ENCODE measurements around the gene CARD14.
"Not testable (repeated sequence)": the region's sequence is repeated elsewhere in the genome, so short reads cannot be mapped to it uniquely, and the experiment has no call there.

The CARD14 gene

DNA sequence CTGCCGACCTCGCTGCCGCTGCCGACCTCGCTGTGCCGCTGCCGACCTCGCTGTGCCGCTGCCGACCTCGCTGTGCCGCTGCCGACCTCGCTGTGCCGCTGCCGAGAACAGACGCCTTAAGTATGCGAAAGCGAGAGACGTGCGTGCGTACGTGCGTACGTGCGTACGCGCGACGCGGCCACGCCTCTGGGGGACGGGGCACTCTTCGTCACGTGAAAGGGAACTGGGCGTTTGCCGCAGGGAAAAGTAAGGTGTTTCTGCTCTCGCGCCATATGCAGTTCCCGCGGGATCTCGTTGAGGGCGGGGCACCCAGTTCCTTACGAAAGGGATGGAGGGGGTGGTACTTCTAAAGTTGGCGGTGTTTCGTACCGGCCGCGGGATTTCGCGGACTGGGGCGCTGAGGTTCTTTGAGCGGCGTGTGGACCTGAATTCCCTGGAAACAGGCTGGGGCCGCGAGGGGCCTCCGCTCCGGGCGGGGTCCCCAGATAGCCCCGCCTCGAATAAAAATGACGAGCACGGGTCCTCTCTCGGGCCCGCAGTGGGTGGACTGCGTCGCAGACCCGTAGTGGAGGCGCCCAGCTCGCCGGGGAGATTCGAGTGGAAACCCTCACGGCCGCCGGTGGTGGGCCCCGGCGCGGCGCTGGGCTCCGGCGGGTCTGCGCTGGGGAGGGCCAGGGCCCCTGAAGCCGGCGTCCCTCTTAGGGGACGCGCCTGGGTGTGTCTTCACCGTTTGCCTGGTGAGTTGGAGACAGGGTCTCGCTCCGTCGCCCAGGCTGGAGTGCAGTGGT is 22.6 kb upstream of the CARD14 start, which contains the start of gene EIF4A3:
EIF4A3 (minus strand) TSS at position 94 of the 788 bp plus-strand sequence. CDS start 167 bp downstream, outside the sequence.
- peak; percentile 95 for DNase-seq

DNA sequence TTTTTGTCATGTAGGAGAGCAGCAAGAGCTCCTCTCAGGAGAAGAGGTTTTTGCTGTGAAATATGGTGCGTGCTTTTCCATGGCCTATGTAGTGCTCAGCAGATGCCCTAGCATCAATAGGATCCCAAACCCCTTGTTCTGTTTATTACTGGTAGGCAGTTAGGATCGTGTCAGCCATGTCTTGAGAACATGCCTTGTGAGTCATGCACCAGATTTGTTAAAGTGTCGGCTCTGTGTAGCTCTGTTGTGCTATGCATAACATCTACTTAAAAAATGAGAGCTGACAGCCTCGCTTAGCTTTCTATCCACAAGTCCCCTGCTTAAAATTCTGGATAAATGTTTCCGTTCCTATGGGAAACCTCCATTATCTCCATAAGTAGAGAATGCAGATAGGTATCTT is 18.5 kb upstream of the CARD14 start:
- no peak for DNase-seq

GRCh38 chr17:80152081-80152702 is 17.6 kb upstream of the CARD14 start:
- no peak for DNase-seq

- no peak for DNase-seq
Measured at GRCh38 chr17:80153004-80153403, 16.8 kb upstream of the CARD14 start.

GRCh38 chr17:80154166-80154565 is 15.7 kb upstream of the CARD14 start:
- no peak for DNase-seq

DNA sequence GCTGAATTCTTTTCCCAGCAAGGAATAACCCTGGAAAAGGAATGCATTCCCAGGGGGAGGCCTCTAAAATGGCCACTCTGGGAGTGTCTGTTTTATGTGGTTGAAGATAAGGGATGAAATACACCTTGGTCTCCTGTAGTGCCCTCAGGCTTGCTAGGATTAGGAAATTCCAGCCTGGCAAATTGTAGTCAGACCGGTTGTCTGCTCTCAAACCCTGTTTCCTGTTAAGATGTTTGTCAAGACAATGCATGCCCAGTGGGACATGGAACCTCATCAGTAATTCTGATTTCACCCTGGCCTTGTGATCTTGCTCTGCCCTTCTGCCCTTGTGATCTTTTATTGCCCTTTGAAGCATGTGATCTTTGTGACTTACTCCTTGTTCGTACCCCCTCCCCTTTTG is 14.2 kb upstream of the CARD14 start:
- not testable (repeated sequence) for DNase-seq

GRCh38 chr17:80158846-80159245 is 11.0 kb upstream of the CARD14 start:
- DNase-seq, result no peak

GRCh38 chr17:80160536-80160935 is 9.3 kb upstream of the CARD14 start:
- no peak for DNase-seq

GRCh38 chr17:80163336-80163735 is 6.5 kb upstream of the CARD14 start:
- no peak for DNase-seq

DNA sequence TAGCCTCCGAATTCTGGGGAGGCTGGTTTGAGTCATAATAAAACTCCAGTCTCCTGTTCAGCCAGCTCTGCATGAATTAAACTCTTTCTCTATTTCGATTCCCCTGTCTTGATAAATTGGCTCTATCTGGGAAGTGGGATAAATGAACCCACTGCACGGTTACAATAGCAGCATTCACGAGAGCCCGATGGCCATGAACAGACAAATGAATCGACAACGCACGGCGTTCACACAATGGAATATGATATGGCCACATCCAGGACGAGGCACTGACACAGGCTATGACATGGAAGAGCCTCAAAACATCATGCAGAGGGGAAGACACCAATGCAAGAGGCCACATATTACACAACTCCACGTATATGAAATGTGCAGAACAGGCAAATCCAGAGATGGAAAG is 5.6 kb upstream of the CARD14 start:
- no peak for DNase-seq

DNA sequence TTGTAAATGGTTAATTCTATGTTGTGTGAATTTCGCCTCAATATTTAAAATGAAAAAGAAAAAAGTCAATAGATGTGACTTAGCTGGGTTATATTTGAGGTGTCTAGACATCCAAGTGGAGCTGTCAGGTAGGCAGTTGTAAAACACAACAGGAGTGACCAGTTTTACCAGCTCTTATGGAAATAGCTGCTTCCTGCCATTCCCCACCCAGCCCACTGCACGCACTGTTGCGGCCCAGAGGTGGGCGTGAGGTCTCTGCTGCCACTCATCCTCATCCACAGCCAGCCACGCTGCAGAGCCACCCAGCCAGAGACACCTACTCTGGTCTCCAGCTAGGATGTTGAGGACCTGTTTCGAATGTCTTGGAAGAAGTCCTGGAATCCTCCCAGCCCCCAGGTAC is 3.4 kb upstream of the CARD14 start:
- DNase-seq, result no peak

DNA sequence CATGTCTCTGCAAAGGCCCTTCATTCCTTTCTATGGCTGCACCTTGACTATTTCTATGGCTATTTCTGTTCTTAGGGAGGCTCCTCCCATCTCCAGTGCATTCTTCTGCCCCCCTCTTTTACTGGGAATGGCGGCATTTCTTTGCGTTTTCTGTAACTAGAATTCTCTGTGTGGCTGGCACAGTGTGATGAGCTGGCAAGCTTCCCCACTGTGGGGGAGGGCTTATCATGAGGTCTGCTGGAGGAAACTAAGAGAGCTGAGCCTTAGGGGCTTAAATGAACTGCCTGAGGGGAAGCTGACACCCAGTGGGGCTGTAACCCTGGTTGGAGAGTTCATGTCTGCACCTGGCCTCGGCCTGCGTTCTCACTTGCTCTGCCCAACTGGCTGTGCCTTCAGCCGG is 1.5 kb upstream of the CARD14 start:
- no peak for DNase-seq

GRCh38 chr17:80169107-80169506 is 723 bp upstream of the CARD14 start:
- no peak for DNase-seq

- DNase-seq, result no peak
Measured at GRCh38 chr17:80171681-80172080, 1.9 kb downstream of the CARD14 start.

DNA sequence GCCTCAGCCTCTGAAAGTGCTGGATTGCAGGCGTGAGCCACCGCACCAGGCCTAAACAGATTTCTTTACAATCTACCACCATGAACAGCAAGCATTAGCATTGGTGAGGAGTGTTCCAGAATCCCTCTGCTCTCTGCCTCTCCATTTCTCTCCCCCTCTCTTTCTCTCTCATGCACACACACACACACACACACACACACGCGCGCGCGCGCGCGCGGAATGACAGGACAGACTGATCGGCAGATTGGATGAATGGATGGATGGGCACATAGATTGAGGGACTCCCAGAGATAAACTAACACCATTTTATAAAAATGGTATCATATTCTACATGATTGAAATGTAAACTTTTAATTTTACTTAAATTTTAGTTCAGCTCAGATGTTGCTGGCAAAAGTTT is 3.3 kb downstream of the CARD14 start:
- DNase-seq, result no peak

DNA sequence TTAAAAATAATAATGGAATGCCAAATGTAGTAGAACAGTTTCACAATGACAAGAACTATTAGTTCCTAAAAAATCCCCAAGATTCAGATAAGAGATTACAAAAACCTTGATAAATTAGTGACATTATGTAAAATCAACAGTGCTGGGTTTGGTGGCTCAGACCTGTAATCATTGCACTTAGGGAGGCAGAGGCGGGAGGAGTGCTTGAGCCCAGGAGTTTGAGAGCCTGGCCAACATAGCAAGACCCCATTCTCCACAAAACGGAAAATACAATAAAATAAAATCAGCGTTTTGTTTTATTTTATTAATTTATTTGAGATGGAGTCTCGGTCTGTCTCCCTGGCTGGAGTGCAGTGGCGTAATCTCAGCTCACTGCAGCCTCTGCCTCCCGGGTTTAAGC is 4.1 kb downstream of the CARD14 start:
- no peak for DNase-seq

GRCh38 chr17:80176757-80177156 is 6.9 kb downstream of the CARD14 start:
- DNase-seq, result no peak

DNA sequence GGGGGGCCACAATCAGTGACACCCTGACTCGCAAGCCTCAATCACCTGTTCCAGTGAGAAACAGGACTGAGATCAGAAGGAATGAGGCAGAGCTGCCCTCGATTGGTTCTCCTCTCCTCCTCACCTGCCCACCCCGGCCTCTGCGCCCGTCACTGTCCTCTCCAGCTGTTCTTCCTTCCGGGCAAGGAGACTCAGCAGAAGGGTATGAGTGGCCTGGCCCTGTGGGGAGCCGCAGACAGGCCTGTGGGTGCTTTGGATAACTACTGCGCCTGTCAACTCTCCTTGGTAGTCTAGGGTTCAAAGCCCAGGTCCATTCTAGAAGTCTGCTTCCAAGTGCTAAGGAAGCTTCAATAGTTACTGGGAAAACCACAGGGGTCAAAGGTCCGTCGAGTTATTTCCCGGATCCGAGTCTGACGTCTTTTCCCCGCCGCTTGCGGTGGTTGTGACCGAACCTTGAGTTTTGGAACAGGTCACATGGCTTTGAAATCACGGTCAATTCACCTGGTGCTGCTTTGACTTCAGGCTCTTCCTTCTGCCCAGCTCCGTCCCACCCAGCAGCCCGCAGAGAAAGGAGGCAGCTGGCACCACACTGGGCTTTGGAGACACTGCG is 8.3 kb downstream of the CARD14 start:
- no peak for DNase-seq

DNA sequence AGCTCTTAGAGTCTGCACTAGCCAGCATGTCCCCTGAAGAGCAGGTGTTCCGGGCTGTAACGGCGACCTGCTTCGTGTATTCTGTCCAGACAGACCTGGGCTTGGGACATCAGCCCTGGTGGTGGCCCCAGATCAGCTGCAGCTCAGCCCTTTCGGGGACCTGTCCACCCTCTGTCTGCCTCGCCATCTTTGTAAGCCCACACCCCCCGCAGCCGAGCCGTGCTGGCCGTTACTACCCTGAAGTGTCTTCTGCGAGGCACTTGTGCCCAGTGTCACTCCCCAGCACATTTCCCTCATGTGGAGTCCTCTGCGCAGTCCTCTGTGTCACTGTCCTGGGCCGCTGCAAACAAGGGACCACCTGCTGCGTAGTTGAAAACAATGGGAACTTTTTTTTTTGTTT is 10.4 kb downstream of the CARD14 start:
- DNase-seq, result no peak

- no peak for DNase-seq
Measured at GRCh38 chr17:80181431-80181830, 11.6 kb downstream of the CARD14 start.

DNA sequence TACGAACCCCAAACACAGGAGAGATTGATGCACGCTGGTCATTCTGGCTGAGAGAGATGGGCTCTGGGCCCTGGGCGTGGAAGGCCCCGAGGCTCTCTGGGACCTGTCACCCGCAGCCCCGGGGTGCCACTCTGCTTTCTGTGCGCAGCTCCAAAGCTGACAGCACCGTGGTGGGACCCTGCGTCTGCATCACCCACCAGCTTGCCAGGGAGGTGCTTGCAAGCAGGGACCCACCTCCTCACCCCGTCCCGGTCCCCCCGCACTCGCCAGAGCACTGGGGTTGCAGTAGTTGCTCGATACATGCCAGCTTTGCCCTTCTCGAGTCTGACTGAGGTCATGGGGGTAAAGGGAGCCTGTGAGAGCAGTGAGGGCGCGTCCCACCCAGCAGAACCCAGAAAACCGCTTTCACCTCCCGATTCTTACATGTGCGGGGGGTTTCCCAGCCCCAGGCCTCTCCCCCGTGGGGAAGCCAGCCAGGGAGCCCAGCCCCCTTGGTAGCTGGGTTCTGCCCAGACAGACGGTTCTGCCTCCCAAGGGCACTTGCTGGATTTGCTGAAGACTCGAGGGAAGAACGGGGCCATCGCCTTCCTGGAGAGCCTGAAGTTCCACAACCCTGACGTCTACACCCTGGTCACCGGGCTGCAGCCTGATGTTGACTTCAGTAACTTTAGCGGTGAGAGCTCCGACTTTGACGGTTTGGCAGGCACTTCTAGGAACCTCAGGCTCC is 12.5 kb downstream of the CARD14 start:
- DNase-seq, result no peak

- no peak for DNase-seq
Measured at GRCh38 chr17:80182845-80183223, 13.0 kb downstream of the CARD14 start.

All from right kidney (tissue), 1 donor.